Bone marrow (tissue), 2 donors: Measurements from ENCODE around the gene SCN3A.

Experiments
- DNase-seq, 2 donors: peaks; one replicate each; lab custom pipeline; 2025; lab: John Stamatoyannopoulos, UW

Gene SCN3A

DNA sequence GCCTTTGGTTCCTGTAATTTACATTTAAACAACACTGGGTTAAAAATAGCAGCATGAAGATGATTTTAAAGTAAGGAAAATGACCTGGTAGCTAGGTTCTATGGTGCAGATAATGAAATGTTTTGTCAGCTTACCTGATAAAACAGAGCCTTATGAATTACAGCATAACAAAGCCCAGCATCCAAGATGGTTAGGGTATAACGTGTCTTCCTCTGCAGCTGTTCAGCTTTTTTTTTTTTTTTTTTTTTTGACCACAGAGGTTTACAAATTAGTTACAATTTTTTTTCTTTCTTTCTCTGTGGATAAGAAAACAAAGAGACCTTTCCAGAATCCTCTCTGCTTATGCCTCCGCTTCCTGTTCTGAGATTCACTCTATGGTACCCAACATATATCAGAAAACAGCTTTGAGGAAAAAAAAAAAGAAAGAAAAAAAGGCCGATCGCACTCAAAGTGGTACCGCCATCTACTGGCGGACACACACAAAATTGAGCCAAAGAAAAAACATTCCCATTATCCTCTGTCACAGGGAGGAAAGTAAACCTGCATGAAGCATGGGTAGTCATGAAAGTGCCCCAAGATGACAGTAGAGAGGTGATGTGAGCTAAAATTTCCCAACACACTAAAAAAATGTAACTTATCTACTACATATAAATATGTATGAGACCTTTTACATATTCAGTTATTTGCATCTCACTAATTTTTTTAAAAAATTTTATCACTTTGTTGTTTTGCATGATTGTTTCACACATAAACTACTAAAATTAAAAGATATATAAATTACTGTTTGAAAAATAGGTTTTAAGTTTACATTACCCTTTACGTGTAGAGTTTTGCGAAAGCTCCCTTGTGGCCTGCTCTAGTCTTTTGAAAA lies at the start of gene SCN3A:
Gene SCN3A, minus strand, starts transcription at position 362 of the 871 bp plus-strand sequence. CDS start 27,656 bp downstream, outside the sequence.
- DNase-seq, result no peak

- DNase-seq, result no peak
These were observed 49.3 kb upstream of the SCN3A start for GRCh38 chr2:165253178-165253577.

- DNase-seq, result no peak
These were observed 47.5 kb upstream of the SCN3A start for GRCh38 chr2:165251366-165251765.

- no peak for DNase-seq
These were observed 44.4 kb upstream of the SCN3A start for GRCh38 chr2:165248238-165248637.

DNA sequence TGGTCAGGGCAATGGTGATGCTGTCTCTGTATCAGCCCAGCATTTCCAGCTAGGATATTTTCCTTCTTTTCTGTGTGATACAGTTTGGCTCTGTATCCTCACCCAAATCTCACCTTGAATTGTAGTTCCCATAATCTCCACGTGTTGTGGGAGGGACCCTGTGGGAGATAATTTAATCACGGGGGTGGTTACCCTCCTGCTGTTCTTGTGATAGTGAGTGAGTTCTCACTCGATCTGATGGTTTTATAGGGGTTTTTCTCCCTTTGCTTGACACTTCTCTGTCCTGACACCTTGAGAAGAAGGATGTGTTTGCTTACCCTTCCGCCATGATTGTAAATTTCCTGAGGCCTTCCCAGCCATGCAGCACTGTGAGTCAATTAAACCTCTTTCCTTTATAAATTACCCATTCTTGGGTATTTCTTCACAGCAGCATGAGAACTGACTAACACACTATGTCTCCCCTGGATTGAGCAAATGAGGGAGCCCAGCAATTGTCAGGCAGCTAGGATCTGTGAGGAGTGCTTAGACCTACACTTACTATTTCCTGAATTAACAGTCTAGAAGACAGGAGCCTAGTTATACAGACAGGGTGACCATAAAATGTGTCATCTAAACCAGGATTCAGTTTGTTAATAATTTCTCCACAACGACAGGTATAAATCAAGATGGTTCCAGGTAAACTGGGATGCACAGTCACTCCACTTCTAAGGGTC lies 41.4 kb upstream of the SCN3A start:
- DNase-seq, result no peak

GRCh38 chr2:165240916-165241315 lies 37.1 kb upstream of the SCN3A start:
- DNase-seq, result no peak

GRCh38 chr2:165239856-165240515 lies 36.1 kb upstream of the SCN3A start:
- DNase-seq, result no peak

DNA sequence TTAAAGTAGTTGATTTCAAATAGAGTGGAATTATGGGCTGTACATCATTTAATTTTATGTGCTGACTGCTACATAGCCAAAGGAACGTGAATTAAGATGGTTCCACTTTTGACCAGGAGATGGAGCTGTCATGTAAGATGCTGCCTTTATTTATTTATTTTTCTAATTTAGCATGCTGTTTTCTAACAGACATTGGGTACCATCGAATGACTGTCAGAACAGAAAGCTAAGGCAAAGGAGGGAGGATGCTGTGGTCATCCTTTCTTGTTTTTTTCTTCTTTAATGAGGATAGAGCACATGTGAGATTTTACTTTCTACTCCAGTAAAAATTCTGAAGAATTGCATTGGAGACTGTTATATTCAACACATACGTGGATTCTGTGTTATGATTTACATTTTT lies 35.4 kb upstream of the SCN3A start, which contains the start of gene SCN2A:
Gene SCN2A, plus strand, starts transcription at position 185 of the 400 bp plus-strand sequence. CDS start 56,410 bp downstream, outside the sequence.
- peak in 1 of 2 donors; percentile 31 for DNase-seq

DNA sequence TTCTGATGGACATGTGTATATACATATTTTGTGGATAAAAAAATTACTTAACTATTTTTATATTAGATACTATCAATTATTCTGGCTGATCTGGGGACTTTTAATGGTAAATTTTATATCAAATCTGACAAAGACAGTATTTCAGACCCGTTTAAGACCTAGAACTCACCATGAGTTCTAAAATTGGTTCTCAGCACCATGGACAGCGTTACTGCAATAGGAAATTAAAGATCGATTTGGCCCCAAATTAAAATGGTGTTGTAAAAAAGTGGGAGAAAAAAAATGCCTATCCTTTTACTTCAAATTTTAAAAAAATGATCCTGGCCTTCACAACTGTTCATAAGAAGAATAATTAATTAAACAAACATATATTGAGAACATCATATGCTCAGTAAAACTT lies 34.4 kb upstream of the SCN3A start:
- no peak for DNase-seq

- no peak for DNase-seq
These were observed 33.2 kb upstream of the SCN3A start for GRCh38 chr2:165237056-165237455.

GRCh38 chr2:165227571-165227970 lies 23.7 kb upstream of the SCN3A start:
- DNase-seq, result no peak

DNA sequence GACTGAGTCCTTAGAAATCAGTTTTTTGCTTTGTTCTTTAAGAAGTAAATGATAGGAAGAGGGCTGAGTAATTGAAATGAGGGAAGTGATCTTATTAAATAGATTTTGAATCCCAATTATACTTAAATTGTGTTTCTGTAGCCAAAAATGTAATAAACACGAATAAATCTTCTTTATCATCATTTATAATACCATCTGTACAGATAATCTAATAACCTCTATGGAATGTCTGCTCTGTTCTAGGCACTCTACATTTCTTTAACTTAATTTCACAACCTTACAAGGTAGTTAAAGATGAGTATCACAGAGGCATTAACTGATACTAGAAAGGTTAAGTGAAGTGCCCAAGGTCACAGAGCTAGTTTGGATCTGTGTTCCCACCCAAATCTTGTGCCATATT lies 21.1 kb upstream of the SCN3A start:
- no peak for DNase-seq

DNA sequence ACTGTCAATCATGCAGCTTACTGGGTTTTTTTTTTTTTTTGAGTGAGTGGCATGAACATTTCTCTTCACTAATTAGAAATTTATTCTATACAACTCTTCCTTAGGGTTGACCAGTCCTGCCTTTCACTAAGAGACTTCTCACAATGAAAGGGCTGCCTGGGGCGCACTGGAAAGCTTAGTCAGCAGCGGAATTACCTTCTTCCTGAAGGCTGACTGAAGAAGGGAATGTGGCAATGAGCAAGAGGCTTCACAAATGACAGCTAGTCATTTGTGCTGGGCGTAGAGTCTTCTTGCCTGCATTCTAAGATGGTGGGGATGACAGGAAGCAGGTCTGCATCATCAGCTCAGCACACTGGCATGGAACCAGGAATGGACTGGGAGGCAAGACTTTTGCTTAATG lies 15.6 kb upstream of the SCN3A start:
- no peak for DNase-seq

GRCh38 chr2:165214093-165214492 lies 10.2 kb upstream of the SCN3A start:
- no peak for DNase-seq

DNA sequence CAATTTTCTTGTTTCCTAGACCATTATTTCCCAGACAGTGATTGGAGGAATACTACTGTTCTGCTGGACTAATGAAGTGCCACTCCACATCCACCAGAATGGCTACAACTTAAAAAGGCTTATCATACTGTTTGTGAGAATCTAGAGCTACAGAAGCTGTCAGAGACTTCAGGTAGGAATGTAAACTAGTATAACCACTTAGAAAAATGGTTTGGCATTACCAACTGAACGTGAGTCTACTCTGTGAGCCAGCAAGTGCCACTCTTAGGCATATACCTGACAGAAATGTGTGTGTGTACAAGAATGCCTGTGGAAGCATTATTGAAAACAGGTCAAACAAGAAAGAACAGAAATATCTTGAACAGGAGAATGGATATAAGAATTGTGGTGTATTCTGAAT lies 4.2 kb upstream of the SCN3A start:
- no peak for DNase-seq

DNA sequence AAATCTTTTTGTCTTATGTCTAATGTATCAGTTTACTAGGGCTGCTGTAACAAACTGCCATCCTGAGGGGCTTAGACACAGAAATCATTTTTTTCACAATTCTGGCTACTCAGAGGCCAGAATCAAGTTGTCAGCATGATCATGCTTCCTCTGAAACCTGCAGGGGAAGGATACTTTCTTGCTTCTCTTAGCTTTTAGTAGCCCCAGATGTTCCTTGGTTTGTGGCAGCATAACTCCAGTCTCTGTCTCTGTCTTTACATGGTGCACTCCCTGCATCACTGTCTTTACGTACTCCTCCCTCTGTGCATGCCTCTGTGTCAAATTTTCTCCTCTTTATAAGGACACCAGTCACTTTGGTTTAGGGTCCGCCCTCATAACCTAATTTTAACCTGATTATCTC lies 2.0 kb upstream of the SCN3A start:
- no peak for DNase-seq

GRCh38 chr2:165202239-165202638 lies 1.6 kb downstream of the SCN3A start:
- no peak for DNase-seq

- no peak for DNase-seq
These were observed 5.7 kb downstream of the SCN3A start for GRCh38 chr2:165198181-165198580.

DNA sequence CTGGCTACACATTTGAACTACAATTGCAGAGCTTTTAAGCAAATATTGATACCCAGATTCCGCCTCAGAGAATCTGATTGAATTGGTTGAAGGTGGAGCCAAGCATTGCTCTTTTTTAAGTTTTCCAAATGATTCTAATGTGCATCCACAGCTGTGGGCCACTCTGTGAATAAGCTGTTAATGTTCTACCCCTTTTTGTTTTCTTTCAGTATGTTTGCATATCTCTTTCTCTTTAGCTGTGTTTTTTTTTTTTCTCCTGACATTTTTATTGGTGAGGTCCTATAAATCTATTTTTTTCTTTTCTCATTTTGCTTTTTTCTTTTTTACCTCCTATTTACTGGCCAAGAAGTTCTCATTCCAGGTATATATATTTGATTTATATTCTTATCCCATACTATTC lies 6.5 kb downstream of the SCN3A start:
- DNase-seq, result no peak

DNA sequence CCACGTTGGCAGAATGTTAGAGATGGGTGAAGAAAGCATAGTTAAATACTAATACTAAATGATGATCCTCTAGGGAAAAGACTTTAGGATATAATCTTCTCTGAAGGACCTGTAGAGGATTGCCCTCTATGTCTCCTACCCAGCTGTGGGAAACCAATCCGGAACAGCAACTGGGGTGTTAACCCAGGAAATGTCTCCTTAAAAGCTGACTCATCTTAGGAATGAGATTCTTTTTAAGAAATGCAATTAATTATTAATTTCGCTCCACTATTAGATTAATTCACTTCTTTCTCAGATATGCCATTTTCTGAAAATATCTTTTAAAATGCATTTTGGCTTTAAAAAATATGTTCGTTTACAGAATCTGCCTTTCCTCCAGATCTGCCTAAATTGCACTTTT lies 7.4 kb downstream of the SCN3A start:
- DNase-seq, result no peak

GRCh38 chr2:165193178-165193777 lies 10.6 kb downstream of the SCN3A start:
- no peak for DNase-seq

GRCh38 chr2:165192729-165193128 lies 11.1 kb downstream of the SCN3A start:
- no peak for DNase-seq
